Right lung (tissue), 5 donors: Measurements from ENCODE around the gene PGLYRP4. TPM values are rescaled to one million over a fixed set of nuclear protein-coding genes. Genes with fewer than 3 reads are reported as not detected.
"Not testable (repeated sequence)": the region's sequence is repeated elsewhere in the genome, so short reads cannot be mapped to it uniquely, and the experiment has no call there.

Experiments
- DNase-seq, 2 donors: peaks; one replicate each; pipeline ENCODE4 v3.0.0-alpha.2; 2013
- polyA plus RNA-seq, 5 donors: library from polyadenylated mRNA; unstranded; fragments of 120-200 nt; gene quantifications; one replicate each; pipeline versions ENCODE4 v1.2.1 to v1.2.3, GENCODE V29; 2013; ENCODE audit warnings: inconsistent platforms in 1 of 5, low replicate concordance in 1 of 5; ENCODE audit not compliant: insufficient read length in 5 of 5, insufficient read depth in 1 of 5

PGLYRP4 gene
- polyA plus RNA-seq, 5 donors: not detected

DNA sequence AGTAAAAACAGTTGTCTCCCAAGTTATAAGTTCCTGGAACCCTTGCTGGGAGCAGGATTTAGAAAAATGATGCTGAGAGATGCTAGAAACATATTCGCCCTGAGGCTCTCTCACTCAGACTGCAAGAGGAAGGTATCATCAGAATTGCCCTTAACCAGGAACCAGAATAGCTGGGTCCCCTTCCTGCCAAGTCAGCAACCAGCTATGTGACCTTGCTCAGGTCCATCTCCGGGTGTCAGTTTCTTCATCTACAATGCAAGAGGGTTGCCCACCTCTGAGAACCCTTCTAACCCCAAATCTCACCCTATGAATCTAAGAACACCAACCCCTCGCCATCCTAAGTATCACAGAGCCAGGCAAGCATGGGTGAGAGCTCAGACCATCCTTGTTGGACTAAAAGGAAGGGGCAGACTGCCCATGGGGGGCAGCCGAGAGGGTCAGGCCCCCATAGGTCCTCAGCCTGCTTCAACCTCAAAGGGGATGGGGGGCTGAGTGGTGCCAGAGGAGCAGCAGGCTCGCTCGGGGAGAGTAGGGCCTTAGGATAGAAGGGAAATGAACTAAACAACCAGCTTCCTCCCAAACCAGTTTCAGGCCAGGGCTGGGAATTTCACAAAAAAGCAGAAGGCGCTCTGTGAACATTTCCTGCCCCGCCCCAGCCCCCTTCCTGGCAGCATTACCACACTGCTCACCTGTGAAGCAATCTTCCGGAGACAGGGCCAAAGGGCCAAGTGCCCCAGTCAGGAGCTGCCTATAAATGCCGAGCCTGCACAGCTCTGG is 8.6 kb upstream of the PGLYRP4 start:
- DNase-seq: no peak

DNA sequence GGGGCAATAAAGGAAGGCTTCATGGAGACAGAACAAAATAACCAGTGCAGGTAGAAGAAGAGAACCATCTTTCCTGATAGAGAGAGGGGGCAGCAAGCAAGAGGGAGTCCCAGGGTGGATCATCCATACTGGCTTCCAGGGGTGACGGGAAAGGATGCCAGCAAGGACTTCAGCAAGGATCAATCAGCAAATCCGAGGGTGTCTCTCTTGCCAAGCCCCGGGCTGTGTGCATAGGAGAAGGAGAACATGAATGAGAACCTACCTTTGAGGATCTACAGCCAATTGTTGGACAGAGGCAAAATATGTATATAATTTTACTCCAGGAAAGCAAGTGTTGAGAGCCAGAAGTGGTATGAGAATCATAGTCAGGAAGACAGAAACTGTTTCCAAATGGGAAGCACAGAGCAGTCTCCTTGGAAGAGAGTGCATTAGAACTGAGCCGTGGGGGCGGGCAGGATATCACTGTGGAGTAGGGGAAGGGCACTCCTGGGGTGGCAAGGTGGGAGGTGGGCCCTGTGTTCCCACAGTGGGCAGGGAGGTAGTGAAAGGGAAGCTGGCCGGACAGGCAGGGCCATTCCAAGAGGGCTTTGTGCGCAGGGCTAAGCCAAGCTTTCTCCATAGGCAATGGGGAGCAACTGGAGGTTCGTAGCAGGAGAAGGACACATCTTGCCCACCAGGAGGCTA is 7.9 kb upstream of the PGLYRP4 start:
- DNase-seq: no peak

DNA sequence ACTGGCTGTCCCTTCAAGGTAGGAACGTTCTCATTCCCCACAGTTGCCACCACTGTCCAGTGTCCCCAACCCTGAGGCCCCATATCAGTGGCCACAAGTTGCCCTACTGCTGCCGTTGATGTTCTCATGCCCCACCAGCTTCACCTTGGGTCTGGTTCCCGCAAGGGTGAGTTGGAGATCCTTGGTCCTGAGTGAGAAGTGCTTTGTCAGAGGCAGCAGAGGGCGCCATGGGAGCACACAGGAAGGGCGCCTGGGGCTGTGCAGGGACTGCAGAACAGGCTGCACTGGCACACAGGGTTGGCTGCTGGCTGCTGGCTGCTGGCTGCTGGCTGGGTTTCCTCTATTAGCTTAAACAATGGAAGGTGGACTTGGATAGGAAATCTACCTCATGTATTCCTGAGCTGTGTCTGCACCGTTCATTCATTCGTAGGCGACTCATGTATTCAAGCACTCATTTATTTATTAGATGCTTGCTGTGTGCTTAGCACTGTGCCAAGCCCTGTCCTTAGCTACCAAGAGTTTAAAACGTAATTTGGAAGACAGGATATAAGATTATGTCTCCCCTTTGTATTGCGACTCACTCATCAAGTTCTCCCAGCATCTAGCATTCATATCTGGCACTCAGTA is 6.9 kb upstream of the PGLYRP4 start:
- DNase-seq: no peak

DNA sequence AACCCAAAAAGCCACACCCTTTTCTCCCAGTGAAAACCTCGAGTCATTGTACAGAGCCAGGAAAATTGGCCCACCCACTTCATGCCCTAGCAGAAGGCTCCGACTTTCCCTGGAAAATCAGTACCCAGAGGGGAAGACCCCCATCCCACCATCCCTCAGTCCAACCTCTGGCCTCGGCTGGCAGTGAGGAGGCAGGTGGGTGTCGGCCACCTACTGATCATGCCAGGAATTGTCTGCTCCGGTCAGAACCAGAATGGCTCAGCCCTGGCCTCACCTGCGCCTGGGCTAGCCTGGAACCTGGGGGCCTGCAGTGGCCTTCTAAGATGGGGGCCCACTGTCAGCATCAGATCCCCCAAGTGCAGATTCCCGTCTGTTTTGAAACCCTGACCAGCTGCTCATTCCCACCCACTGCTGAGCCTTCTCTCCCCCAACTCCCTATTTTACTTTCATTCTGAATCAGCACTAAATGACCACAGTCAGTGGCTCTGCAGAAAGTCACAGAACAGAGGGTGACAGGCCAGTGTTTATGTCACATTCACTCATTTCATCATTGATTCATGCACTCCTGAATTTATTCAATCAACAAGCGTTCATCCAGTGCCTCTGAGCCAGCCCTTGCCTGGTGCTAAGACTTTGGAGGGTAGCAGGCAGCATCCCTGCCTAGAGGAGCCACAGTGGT is 6.0 kb upstream of the PGLYRP4 start:
- DNase-seq: no peak

DNA sequence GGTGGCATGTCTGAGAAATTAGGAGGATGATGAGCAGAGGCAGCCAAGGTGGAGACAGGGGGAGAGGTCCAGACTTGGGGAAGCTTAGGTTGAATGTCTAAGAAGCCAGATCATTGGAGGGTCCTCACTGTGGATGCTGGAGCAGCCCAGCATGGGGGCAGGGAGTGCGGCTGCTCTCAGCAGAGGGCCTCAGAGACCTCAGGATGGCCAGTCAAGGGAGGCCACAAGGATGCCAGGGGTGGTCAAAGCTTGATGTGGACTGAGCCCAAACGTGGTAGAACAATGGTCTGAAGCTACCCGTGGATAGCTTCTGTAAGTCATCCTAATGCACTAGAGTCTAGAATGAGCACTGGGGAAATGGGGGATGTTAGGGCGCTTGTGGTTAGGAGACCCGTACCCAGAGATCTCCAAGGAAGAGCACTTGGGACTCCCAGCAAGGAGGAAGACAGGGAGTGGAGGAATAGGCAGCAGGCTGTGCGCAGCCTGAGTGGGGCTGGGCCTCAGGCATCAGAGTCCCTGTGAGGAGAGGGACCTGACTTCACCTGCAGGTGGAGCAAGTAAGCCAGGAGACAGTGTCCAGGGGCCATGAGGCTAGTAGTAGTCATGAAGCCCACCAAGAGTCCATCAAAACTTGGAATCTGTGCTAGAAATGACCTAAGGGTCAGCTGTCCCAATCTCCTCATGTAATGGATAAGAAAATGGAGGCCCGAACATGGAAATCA is 4.7 kb upstream of the PGLYRP4 start:
- DNase-seq: no peak

DNA sequence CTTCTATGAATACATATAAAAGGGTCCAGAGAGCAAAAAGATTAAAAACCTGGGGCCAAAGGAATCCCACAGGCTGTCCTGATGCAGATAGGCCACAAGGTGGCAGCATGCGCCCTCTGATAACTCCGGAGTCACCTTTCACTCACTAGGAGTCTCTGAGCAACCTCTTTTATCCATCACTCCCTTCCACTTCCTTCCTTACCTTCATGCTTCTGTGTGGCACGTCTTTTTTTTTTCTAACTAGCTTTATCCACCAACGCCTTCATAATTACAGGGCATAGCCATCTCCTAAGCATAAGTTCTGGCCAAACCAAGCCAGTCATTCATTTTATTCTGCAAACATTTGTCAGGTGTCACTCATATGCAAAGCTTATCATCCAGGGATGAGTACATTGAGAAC is 3.9 kb upstream of the PGLYRP4 start:
- peak; percentile 20 to 59 for DNase-seq

DNA sequence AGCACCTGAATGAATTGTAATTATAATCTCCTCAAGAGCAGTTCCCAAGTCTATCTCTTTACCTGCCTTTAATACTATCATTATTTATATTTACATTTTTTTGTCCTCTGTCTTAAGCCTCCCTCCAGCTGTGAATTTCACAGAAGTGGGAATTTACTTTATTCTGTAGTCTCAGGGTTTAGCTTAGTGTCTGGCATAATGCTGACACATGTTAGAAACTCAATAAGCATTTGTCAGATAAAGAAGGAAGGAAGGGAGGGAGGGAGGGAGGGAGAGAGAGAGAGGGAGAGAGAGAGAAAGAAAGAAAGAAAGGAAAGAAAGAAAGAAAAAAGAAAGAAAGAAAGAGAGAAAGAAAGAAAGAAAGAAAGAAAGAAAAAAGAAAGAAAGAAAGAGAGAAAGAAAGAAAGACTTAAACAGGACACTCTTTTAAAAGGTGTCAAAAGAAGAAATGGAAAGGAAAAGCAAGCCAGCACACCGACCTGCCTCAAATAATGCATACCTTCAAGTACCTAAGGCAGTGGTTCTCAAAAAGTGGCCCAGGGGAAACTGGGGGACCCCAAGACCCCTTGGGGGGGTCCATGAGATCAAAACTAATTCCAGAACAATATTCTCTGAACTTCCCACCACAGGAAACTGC is 1.8 kb upstream of the PGLYRP4 start:
- no peak for DNase-seq

DNA sequence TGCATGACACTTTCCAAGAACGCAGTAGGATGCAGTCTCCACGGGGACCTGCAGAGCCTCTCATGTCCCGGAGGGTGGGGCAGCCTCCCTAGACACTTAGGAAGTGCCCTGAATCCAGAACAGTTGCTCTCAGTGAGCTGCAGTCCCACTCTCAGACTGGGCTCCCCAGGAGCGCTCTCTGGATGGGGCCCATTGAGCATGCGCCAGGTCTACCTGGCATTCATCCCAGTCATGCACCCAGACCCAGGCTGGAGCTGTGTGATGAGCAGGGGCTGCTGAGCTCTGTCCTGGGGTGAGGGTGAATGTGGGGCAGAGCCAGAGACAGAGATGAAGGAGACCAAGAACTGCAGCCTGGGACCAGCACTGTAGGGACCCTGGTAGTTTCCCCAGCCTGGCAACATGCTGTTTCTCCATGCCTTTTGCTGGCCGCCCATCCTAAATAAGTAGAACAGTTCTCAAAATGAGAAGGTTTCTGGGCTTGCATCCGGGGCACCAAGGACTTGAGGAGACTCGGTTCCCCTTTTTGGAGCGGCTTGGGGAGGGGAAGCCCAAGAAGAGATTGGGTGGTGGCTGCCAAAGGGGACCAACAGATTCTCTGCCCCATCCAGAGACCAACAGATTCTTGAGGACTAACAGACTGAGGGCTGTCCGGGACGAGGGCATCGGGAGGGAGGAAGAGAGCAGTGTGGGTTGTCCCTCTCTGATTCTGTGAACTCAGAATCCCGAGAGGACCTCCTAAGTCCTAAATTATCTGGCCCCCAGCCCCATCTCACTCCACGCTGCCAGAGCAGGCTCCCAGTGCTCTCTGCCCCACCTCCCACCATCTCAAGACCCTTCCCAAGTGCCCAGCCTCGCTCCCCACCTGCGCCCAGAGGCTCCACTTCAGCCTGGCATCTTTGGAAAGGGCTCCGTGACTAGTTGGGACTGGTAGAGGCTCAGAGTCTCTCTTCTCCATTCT is 1.0 kb upstream of the PGLYRP4 start:
- DNase-seq: no peak

DNA sequence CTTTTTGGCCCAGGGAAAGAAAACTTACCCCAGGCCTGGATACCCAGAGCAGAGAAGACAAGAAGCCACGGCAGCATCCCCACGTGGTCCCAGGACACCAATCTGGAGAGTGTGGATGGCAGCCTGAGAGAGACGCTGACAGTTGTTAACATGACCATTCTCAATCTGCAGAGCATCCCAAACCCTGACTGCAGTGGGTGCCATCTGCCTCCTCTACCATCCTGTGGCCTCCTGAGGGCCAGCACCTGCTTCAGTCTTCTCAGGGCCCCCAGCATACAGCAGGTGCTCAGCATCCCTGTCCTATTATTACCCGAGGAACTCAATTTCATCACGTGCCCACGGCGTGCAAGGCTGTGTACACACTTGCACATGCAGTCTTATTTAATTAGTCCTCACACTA is 785 bp downstream of the PGLYRP4 start:
- no peak for DNase-seq

DNA sequence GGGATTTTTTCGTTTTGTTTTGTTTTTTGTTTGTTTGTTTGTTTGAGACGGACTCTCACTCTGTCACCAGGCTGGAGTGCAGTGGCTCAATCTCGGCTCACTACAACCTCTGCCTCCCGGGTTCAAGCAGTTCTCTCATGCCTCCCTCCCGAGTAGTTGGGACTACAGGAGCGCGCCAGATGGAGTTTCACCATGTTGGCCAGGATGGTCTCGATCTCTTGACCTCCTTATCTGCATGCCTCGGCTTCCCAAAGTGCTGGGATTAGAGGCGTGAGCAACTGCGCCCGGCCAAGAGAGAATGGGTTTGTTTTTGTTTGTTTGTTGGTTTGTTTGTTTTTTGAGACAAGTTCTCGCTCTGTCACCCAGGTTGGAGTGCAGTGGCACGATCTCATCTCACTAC is 1.6 kb downstream of the PGLYRP4 start:
- DNase-seq: not testable (repeated sequence)

DNA sequence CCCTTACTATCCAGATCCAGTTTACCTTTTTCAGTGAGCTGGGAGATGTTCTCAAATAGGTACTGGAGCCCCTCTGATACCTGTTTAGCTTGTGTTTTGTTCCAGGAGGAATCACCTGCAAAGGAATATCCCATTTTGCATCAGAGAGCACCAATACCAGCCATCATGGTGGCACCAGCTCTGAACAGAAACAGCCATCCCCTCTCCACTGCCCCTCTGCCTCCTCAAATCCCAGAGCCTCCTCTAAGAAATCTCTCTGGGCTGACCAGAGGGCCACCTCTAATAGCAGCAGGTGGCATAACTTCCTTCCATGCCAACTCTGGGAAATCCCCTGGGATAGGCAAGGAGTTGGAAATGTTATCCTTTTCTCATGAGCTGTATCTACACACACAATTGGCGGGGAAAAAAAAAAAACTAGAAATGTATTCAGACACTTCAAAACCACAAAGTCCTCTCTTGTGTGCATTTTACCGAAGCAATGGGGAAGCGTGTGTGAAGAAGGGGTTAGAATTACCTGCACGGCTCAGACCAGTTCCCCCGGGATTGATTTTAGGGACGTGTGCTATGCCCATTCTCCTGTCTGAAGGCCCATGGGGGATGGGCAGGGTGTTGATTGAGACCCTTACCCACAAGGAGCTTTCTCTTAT is 2.4 kb downstream of the PGLYRP4 start:
- DNase-seq: no peak

DNA sequence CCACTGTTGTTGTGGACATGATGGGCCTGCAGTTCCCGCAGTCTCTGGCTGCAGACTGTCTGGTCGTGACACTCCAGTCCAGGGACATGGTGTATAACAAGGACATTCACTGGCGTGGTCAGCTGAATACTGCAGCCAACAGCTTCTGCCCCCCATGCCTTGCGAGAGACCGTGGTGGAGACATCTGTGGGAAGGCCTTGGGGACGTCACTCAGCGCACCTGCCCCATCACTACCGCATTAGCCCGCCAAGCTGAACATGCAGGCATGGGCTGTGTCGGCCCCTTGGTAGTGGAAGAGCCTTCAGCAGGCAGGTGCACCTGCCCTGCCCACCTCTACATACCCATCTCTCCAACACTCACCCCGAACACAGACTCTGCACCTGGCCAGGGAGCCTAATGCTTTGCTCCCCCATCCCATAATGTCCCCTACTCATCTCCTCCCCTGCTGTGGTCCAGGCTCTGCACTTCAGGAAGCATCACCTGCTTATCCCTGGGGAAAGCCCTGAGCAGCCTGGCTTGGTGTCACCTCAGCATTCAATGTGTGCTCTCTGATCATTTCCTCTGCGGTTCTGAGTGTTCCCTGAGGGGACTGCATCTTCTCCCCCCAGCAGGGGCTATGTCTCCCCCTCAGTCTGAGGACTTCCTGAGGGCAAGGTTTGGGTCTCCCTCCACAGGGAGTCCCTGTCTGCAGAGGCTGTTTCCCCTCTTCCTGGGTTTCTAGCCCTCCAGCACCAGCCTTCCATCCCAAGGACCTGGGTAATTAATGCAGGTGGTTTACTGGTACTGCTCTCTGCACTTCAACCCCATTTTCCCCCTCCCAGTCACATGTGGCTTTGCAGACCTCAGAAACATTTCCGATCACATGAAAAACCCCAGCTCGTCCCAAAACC is 3.2 kb downstream of the PGLYRP4 start:
- DNase-seq: no peak

DNA sequence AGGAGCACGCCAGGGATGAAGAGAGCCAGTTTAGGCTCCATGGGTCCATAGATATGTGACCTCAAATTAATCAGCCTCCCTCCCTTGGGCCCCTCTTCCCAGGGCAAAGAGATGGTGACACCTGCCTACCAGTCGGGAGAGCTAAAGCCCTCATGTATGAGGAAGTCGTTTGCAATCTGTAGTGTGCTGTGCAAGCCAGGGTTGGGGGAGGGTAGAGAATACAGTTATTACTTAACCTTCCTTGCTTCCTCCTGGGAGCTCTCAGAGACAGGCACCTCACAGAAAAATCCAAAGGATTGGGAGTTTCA is 4.0 kb downstream of the PGLYRP4 start:
- no peak for DNase-seq

DNA sequence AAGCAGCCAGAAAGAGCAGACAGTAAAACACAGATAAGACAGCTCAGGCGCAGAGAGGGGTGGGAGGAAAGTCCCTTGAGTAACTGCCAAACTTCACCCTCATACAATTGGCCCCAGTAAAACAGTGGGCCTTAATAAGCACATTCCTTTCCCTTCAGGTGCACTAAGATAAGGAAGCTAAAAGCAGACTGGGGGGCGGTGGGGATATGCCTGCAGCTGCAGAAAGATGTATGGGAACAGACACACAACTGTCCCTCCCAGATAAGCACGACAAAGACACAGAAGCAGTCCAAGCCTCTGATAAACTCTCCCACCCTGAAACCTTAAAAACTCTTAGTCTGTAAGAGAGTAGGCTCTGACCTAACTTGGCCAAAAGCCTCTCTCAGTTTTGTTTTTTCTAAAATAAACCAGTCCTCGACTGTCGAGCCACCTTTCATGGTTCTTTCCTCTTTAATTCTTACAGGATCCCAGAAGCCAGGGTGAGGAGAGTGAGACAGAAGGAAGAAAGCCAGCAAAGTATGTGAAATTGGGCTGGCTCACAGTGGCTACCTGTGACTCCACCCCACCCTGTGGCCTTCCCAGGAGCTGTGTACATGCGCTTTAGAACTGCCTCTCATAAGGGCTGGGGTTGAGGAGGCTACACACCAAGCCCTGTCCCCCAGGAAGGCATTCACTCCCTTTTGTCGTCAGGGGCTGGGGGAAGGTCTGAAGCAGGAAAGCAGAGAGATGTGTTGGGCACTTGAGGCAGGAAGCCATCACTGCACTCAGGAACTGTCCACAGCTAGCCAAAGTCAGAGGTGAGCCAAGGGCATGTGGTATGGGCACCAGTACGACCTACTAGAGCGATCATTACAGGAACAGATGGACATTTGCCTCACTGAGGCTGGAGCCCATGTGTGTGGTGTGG is 4.6 kb downstream of the PGLYRP4 start:
- no peak for DNase-seq

DNA sequence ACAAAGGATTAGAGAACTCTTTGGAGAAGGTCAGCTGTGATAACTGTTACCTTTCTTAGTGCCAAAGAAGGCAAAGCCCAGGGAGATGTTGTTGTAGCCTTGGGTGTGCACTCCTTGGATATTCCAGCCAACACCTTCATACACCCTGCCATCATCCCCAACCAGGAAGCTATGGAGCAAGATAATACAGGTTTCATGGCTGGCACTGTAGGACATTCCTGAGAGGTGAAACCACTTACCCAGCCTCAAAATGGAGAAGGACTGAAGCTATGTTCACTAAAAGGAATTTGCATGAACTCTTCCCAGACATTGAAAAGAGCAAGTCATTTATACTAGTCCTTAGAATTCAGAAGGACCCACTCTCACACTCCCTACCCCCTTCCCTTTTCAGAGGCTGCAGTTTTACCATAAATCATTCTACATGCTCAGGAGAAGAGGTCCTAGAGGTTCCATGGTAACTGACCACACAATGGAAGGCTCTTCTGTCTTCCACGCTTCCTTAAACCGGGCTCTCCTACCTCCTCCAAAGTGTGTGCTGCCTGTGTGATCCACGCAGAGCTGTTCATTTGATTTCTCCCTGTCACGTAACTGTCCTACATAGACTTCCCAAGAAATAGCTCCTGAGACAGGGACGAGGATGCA is 5.5 kb downstream of the PGLYRP4 start:
- DNase-seq: no peak

DNA sequence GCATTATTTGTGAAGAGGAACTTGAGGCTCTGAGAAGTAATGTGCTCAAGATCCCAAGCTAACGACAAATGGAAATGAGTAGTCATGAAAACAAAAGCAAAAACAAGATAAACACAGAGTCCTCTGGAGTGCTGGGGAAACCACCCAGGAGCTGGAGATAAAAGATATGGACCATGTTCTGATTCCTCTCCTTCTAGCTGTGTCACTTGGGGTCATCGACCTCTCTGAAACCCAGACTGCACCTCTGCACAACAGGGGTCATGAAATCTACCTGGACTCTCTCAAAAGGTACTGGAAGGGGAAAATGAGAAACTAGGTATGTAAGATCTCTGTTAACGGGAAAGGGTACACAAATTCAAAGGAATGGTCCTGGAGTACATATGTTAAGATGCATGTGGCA is 6.5 kb downstream of the PGLYRP4 start:
- DNase-seq: no peak

DNA sequence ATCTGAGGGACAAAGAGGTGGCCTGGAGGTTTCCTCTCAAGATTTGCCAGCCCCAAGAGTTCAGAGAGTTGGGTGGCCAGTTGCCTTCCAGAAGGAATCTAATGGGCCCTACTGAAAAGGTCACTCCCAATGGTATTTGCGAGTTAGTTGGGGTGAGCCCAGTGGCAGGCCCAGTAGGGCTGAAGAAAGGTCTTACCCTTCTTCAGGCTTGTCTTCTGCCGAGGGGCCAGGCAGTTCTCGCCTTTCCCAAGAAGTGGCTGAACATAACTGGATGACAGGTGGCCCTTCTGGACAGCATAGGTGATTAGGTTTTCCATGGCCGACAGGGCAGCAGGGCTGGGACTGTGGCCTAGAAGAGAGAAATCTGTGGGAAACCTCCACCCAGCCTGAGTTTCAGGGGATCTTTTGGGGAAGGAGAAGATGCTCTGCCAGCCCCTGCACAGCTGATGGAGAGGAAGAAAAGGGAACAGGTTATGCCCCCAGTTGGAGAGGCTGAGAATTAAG is 7.2 kb downstream of the PGLYRP4 start:
- DNase-seq: no peak
